Measurements from ENCODE around the gene FOXJ2. TPM values are rescaled to one million over a fixed set of nuclear protein-coding genes. Genes with fewer than 3 reads are reported as not detected.

Gene FOXJ2
- total RNA-seq, 1 experiment from 2014 or later: 13.4 TPM

DNA sequence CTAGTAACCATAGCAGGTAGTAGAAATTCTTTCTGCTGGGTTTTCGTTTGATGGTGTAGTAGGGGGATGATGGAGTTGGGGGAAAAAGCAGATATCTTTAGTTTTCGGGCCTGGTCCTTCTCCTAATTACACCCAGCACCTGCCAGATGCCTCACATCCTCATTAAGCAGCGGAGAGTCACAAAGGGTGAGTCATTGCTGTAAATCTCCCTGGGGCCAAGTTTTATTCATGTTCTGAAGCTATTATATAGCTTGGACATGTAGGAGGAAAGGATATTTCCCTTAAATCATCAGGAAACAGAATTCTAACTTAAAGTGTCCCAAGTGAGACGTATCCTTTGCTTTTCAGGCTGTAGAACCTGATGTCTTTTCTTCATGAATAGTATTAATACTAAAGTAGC lies 44.7 kb downstream of the FOXJ2 start:
- no peak overlapping the region for H3K4me3 Mint-ChIP-seq (ENCODE audit: low read depth, unreplicated experiment)
- H3K27me3 Mint-ChIP-seq (ENCODE audit: unreplicated experiment): no peaks in the 10 kb centered on the region
- no peaks in the 10 kb centered on the region for H3K9me3 Mint-ChIP-seq (ENCODE audit: low read depth, unreplicated experiment)
- H3K36me3 Mint-ChIP-seq (ENCODE audit: insufficient read depth, unreplicated experiment): peaks cover 12% of the 10 kb centered on the region
- peaks cover 17% of the 10 kb centered on the region for H3K4me1 Mint-ChIP-seq (ENCODE audit: low read depth, unreplicated experiment)
- intact Hi-C loops (cut with micrococcal nuclease; ENCODE audit: unreplicated experiment): loop anchor here (5.0 kb wide), 1 partner anchor 40 kb away; no protein-coding TSS in a partner anchor
- CTCF ChIA-PET: interaction anchor here (1.4 to 1.7 kb wide), 2 partner anchors 144 to 245 kb away, joined by 3 to 6 read pairs; no protein-coding TSS in a partner anchor
- BruUV-seq (replicated peaks): no TSS peak
- no peak for DNase-seq
- no peak overlapping the region for H3K27ac Mint-ChIP-seq (ENCODE audit: unreplicated experiment)
- TF ChIP-seq, protein P1, sequence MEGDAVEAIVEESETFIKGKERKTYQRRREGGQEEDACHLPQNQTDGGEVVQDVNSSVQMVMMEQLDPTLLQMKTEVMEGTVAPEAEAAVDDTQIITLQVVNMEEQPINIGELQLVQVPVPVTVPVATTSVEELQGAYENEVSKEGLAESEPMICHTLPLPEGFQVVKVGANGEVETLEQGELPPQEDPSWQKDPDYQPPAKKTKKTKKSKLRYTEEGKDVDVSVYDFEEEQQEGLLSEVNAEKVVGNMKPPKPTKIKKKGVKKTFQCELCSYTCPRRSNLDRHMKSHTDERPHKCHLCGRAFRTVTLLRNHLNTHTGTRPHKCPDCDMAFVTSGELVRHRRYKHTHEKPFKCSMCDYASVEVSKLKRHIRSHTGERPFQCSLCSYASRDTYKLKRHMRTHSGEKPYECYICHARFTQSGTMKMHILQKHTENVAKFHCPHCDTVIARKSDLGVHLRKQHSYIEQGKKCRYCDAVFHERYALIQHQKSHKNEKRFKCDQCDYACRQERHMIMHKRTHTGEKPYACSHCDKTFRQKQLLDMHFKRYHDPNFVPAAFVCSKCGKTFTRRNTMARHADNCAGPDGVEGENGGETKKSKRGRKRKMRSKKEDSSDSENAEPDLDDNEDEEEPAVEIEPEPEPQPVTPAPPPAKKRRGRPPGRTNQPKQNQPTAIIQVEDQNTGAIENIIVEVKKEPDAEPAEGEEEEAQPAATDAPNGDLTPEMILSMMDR (IDR thresholded peaks at IDR 0.05; ENCODE audit: unreplicated experiment): no peak

DNA sequence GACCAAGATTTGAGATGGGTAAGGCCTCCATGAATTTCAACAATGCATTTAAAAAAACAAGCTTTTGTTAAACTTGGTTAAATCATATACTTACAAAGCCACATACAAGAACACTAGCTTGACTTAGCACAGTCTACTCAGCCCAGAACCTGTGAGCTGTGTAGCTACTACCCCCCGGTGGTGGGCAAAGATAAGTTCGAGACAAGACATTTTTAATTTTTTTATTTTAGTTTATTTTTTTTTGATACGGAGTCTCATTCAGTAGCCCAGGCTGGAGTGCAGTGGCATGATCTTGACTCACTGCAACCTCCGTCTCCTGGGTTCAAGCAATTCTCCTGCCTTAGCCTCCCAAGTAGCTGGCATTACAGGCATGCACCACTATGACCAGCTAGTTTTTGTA lies 45.9 kb downstream of the FOXJ2 start:
- TF ChIP-seq, protein P1 (IDR thresholded peaks at IDR 0.05; ENCODE audit: unreplicated experiment): no peak
- H3K4me3 Mint-ChIP-seq (ENCODE audit: low read depth, unreplicated experiment): no peak overlapping the region
- CTCF ChIA-PET: interaction anchor here (0.6 to 1.7 kb wide), 8 partner anchors 11 to 246 kb away, joined by 3 to 6 read pairs (median 3); no protein-coding TSS in a partner anchor
- no peak overlapping the region for H3K27ac Mint-ChIP-seq (ENCODE audit: unreplicated experiment)
- no peaks in the 10 kb centered on the region for H3K27me3 Mint-ChIP-seq (ENCODE audit: unreplicated experiment)
- no peaks in the 10 kb centered on the region for H3K9me3 Mint-ChIP-seq (ENCODE audit: low read depth, unreplicated experiment)
- peak; percentile 58 for DNase-seq
- no TSS peak for BruUV-seq (replicated peaks)
- H3K36me3 Mint-ChIP-seq (ENCODE audit: insufficient read depth, unreplicated experiment): peaks cover 22% of the 10 kb centered on the region
- intact Hi-C loops (cut with micrococcal nuclease; ENCODE audit: unreplicated experiment): loop anchor here (1.0 to 5.0 kb wide), 2 partner anchors 32 to 41 kb away; no protein-coding TSS in a partner anchor
- peaks cover 17% of the 10 kb centered on the region for H3K4me1 Mint-ChIP-seq (ENCODE audit: low read depth, unreplicated experiment)

DNA sequence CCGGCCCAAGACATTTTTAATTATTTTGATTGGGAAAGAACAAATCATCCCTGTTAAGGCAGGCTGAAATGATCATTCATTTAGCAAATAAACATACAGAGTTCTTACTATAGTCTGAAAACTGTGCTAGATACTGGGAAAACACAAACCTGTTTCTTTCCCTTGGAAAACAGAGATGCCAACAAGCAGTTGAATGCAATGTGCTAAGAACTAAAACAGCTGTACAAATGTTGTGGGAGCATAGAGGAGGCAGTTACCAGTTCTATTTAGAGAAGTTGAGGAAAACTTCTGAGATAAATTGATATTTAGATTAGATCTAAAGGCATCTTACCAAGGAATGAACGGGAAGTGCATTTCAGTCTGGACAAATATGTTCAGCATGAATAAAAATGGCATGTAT lies 46.4 kb downstream of the FOXJ2 start:
- Mint-ChIP-seq H3K4me3 (ENCODE audit: low read depth, unreplicated experiment) (no peak overlapping the region), H3K9me3 (ENCODE audit: low read depth, unreplicated experiment) (no peaks in the 10 kb centered on the region), H3K27ac (ENCODE audit: unreplicated experiment) (no peak overlapping the region), H3K4me1 (ENCODE audit: low read depth, unreplicated experiment) (peaks cover 20% of the 10 kb centered on the region), H3K36me3 (ENCODE audit: insufficient read depth, unreplicated experiment) (peaks cover 22% of the 10 kb centered on the region), H3K27me3 (ENCODE audit: unreplicated experiment) (no peaks in the 10 kb centered on the region)
- no peak for DNase-seq
- CTCF ChIA-PET: interaction anchor here (0.6 to 1.7 kb wide), 6 partner anchors 11 to 219 kb away, joined by 3 to 6 read pairs (median 3); no protein-coding TSS in a partner anchor
- intact Hi-C loops (cut with micrococcal nuclease; ENCODE audit: unreplicated experiment): loop anchor here (1.0 to 5.0 kb wide), 2 partner anchors 33 to 42 kb away; no protein-coding TSS in a partner anchor
- no TSS peak for BruUV-seq (replicated peaks)
- TF ChIP-seq, protein P1 (IDR thresholded peaks at IDR 0.05; ENCODE audit: unreplicated experiment): no peak

DNA sequence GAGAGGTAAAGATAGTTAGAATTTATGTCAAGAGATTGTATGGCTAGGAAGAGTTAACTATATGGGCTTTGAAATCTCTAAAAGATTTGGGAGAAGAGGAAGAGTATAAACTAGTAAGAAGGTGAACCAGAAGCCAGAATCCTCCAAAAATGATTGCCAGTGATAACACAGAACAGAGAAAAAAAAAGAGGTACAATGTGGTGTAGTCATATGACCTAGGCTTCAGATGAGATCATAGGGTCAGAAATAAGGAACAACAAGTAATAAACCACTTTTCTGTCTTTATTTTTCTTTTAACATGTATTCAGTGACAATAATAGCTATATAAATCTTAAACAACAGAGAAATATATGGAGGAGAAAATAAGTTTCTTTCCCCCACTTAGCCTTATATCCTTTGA lies 47.6 kb downstream of the FOXJ2 start:
- no peak overlapping the region for H3K4me3 Mint-ChIP-seq (ENCODE audit: low read depth, unreplicated experiment)
- H3K36me3 Mint-ChIP-seq (ENCODE audit: insufficient read depth, unreplicated experiment): peaks cover 22% of the 10 kb centered on the region
- BruUV-seq (replicated peaks): no TSS peak
- CTCF ChIA-PET: interaction anchor here (0.6 kb wide), 1 partner anchor 234 kb away, joined by 3 read pairs; no protein-coding TSS in a partner anchor
- H3K27ac Mint-ChIP-seq (ENCODE audit: unreplicated experiment): no peak overlapping the region
- no peaks in the 10 kb centered on the region for H3K27me3 Mint-ChIP-seq (ENCODE audit: unreplicated experiment)
- DNase-seq: no peak
- peaks cover 28% of the 10 kb centered on the region for H3K4me1 Mint-ChIP-seq (ENCODE audit: low read depth, unreplicated experiment)
- TF ChIP-seq, protein P1 (IDR thresholded peaks at IDR 0.05; ENCODE audit: unreplicated experiment): no peak
- no peaks in the 10 kb centered on the region for H3K9me3 Mint-ChIP-seq (ENCODE audit: low read depth, unreplicated experiment)
- intact Hi-C loops (cut with micrococcal nuclease; ENCODE audit: unreplicated experiment): no loop called here

Data from Calu3 (cell line).